IMR-90 (cell line): ENCODE data around the gene CMPK2. TPM values are rescaled to one million over a fixed set of nuclear protein-coding genes. Genes with fewer than 3 reads are reported as not detected.

Source experiments
- ATAC-seq: fragments of 200-7000 bp; cut with Tn5 transposase; 2 replicates; pipeline ENCODE4 v1.9.1; 2020; ENCODE audit warnings: low read depth, mild to moderate bottlenecking, moderate library complexity
- BruUV-seq: library from RNA; stranded (reverse); fragments of 400-500 nt; replicated peaks from 2 replicates; lab custom pipeline; 2021; lab: Mats Ljungman, UMichigan
- CTCF ChIA-PET: fragments of 300-600 bp; formaldehyde crosslinking; extraction: SDS; loops from one replicate; lab custom pipeline; 2021; ENCODE audit warnings: antibody characterized with exemption; lab: Yijun Ruan, JAX
- POLR2A ChIA-PET: fragments of 300-600 bp; sonication (Branson Sonifier 250); formaldehyde crosslinking; loops from one replicate; lab custom pipeline; 2022; ENCODE audit warnings: antibody characterized with exemption; ENCODE audit not compliant: unreplicated experiment; lab: Charles Lee
- DNase-seq: peaks from one replicate; pipeline ENCODE4 v3.0.0; 2013
- H2AFZ ChIP-seq: replicated peaks from 2 replicates; pipeline ENCODE3; 2013; ENCODE audit warnings: low read length, mild to moderate bottlenecking; ENCODE audit not compliant: poor library complexity
- H2AK5ac ChIP-seq: 2 replicates; pipeline ENCODE4 v1.6.1; 2013; ENCODE audit warnings: low read depth, low read length, inconsistent platforms
- H2AK9ac ChIP-seq: replicated peaks from 2 replicates; pipeline ENCODE3; 2013; ENCODE audit warnings: mild to moderate bottlenecking, low read depth, low read length, moderate library complexity; ENCODE audit not compliant: poor library complexity
- H2BK120ac ChIP-seq: 2 replicates; pipeline ENCODE4 v1.6.1; 2013; ENCODE audit warnings: low read depth, low read length, inconsistent platforms
- H2BK15ac ChIP-seq: 3 replicates; pipeline ENCODE4 v1.6.1; 2013; ENCODE audit warnings: low read depth, low read length, inconsistent platforms
- H2BK20ac ChIP-seq: 2 replicates; pipeline ENCODE4 v1.6.1; 2013; ENCODE audit warnings: low read depth, mild to moderate bottlenecking, inconsistent platforms, low read length, moderate library complexity
- H2BK5ac ChIP-seq: 2 replicates; pipeline ENCODE4 v1.6.1; 2013; ENCODE audit warnings: mild to moderate bottlenecking, low read depth, low read length, inconsistent platforms; ENCODE audit not compliant: poor library complexity, severe bottlenecking
- H3K14ac ChIP-seq: replicated peaks from 2 replicates; pipeline ENCODE4 v1.6.1; 2013; ENCODE audit warnings: low read depth, low read length, inconsistent platforms
- H3K18ac ChIP-seq: 2 replicates; pipeline ENCODE4 v1.6.1; 2013; ENCODE audit warnings: low read depth, low read length, control low read depth
- H3K23ac ChIP-seq: 2 replicates; pipeline ENCODE4 v1.6.1; 2013; ENCODE audit warnings: low read depth, low read length, inconsistent platforms
- H3K27ac ChIP-seq: 2 replicates; pipeline ENCODE4 v1.5.1; 2013; ENCODE audit warnings: mild to moderate bottlenecking, control low read depth, low read length; ENCODE audit not compliant: insufficient read depth
- H3K27me3 ChIP-seq: 2 replicates; pipeline ENCODE4 v1.6.1; 2013; ENCODE audit warnings: low read length; ENCODE audit not compliant: control insufficient read depth, insufficient read depth
- H3K36me3 ChIP-seq: 2 replicates; pipeline ENCODE4 v1.6.1; 2013; ENCODE audit warnings: low read length, mixed read lengths; ENCODE audit not compliant: control insufficient read depth, insufficient read depth
- H3K4ac ChIP-seq: 2 replicates; pipeline ENCODE4 v1.6.1; 2013; ENCODE audit warnings: low read depth, low read length, inconsistent platforms
- H3K4me1 ChIP-seq: 2 replicates; pipeline ENCODE4 v1.6.1; 2013; ENCODE audit warnings: low read length, mixed read lengths; ENCODE audit not compliant: control insufficient read depth, insufficient read depth
- H3K4me2 ChIP-seq: 2 replicates; pipeline ENCODE4 v1.6.1; 2013; ENCODE audit warnings: low read depth, mild to moderate bottlenecking, control low read depth, low read length, moderate library complexity
- H3K4me3 ChIP-seq: 2 replicates; pipeline ENCODE4 v1.5.1; 2013; ENCODE audit warnings: low read depth, mild to moderate bottlenecking, control low read depth, low read length, moderate library complexity; ENCODE audit not compliant: insufficient read depth
- H3K56ac ChIP-seq: 2 replicates; pipeline ENCODE4 v1.6.1; 2013; ENCODE audit warnings: low read length, inconsistent platforms; ENCODE audit not compliant: insufficient read depth; ENCODE audit errors: extremely low read depth
- H3K79me1 ChIP-seq, 2 experiments: 2 replicates each; pipeline ENCODE4 v1.6.1; 2013; ENCODE audit warnings: low read length in 2 of 2, inconsistent platforms in 1 of 2, low read depth in 1 of 2
- H3K9ac ChIP-seq: 2 replicates; pipeline ENCODE4 v1.6.1; 2013; ENCODE audit warnings: low read depth, low read length, control low read depth
- H3K9me1 ChIP-seq: 2 replicates; pipeline ENCODE4 v1.6.1; 2013; ENCODE audit warnings: low read length, inconsistent platforms; ENCODE audit not compliant: insufficient read depth
- H3K9me3 ChIP-seq: 2 replicates; pipeline ENCODE4 v1.6.1; 2013; ENCODE audit warnings: low read length; ENCODE audit not compliant: control insufficient read depth, insufficient read depth
- H4K20me1 ChIP-seq: 2 replicates; pipeline ENCODE4 v1.6.1; 2013; ENCODE audit warnings: low read length, inconsistent platforms; ENCODE audit not compliant: insufficient read depth
- H4K5ac ChIP-seq: 2 replicates; pipeline ENCODE4 v1.6.1; 2013; ENCODE audit warnings: mild to moderate bottlenecking, low read depth, low read length, control low read depth
- H4K8ac ChIP-seq, 2 experiments: 2 replicates each; pipeline ENCODE4 v1.6.1; 2013; ENCODE audit warnings: low read depth in 2 of 2, low read length in 2 of 2, control low read depth in 1 of 2, inconsistent platforms in 1 of 2
- H4K91ac ChIP-seq: 2 replicates; pipeline ENCODE4 v1.6.1; 2013; ENCODE audit warnings: low read depth, low read length, inconsistent platforms; ENCODE audit not compliant: insufficient read depth
- CEBPB ChIP-seq: IDR thresholded peaks from 2 replicates; pipeline ENCODE4 v1.6.1; 2012; ENCODE audit warnings: low read depth, low read length, improper control_type of control experiment
- CHD1 ChIP-seq: IDR thresholded peaks from 2 replicates; pipeline ENCODE4 v1.6.1; 2012; ENCODE audit warnings: low read depth, low read length, improper control_type of control experiment
- FOS ChIP-seq: fragments of 150-350 bp; IDR thresholded peaks from 2 replicates; pipeline ENCODE4 v1.6.1; 2016; ENCODE audit warnings: low read depth, low read length
- MAFK ChIP-seq: IDR thresholded peaks from 2 replicates; pipeline ENCODE4 v1.6.1; 2012; ENCODE audit warnings: low read depth, low read length, improper control_type of control experiment
- MAZ ChIP-seq: IDR thresholded peaks from 2 replicates; pipeline ENCODE4 v1.6.1; 2012; ENCODE audit warnings: low read depth, mild to moderate bottlenecking, low read length, improper control_type of control experiment, moderate library complexity, borderline replicate concordance
- MXI1 ChIP-seq: IDR thresholded peaks from 2 replicates; pipeline ENCODE4 v1.6.1; 2012; ENCODE audit warnings: low read depth, mild to moderate bottlenecking, low read length, moderate library complexity, borderline replicate concordance
- NFE2L2 ChIP-seq: fragments of 150-350 bp; IDR thresholded peaks from 2 replicates; pipeline ENCODE4 v1.6.1; 2016; ENCODE audit warnings: low read depth, mild to moderate bottlenecking, low read length
- POLR2A ChIP-seq: IDR thresholded peaks from 2 replicates; pipeline ENCODE4 v1.6.1; 2012; ENCODE audit warnings: mild to moderate bottlenecking, low read depth, low read length
- RAD21 ChIP-seq: IDR thresholded peaks from 2 replicates; pipeline ENCODE4 v1.6.1; 2012; ENCODE audit warnings: low read length, improper control_type of control experiment
- RCOR1 ChIP-seq: IDR thresholded peaks from 2 replicates; pipeline ENCODE4 v1.6.1; 2012; ENCODE audit warnings: mild to moderate bottlenecking, low read length, improper control_type of control experiment; ENCODE audit not compliant: insufficient replicate concordance
- RFX5 ChIP-seq: IDR thresholded peaks from 2 replicates; pipeline ENCODE4 v1.8.0; 2012; ENCODE audit warnings: low read depth, mild to moderate bottlenecking, low read length, moderate library complexity
- SMC3 ChIP-seq: fragments of 150-350 bp; IDR thresholded peaks from 2 replicates; pipeline ENCODE4 v1.6.1; 2016; ENCODE audit warnings: low read depth, mild to moderate bottlenecking, antibody characterized with exemption, low read length, moderate library complexity
- WGBS, 2 experiments: methylation state at CpG; one replicate each; pipeline versions ENCODE4 v1.1.5 to v1.1.7; 2013; ENCODE audit warnings: missing lambda C conversion rate in 2 of 2; ENCODE audit not compliant: insufficient read length in 1 of 2; ENCODE audit errors: extremely low coverage in 2 of 2; 5-methylcytosine and 5-hydroxymethylcytosine counted together
- dilution Hi-C: fragments of 300-500 bp; cut with HindIII; formaldehyde crosslinking; loops from one replicate; pipeline ENCODE4 v1.14.3; 2018; ENCODE audit warnings: low sequenced_read_pairs; ENCODE audit not compliant: unreplicated experiment
- in situ Hi-C: fragments of 300-500 bp; cut with MboI; formaldehyde crosslinking; loops from 3 replicates; pipeline ENCODE4 v1.14.3; 2019; ENCODE audit warnings: low sequenced_read_pairs, inconsistent platforms, mixed read lengths
- intact Hi-C: fragments of 100-400 bp; cut with micrococcal nuclease; formaldehyde crosslinking; loops from 2 replicates; pipeline ENCODE4 v1.10.0; 2022
- polyA plus RNA-seq, 3 experiments: library from polyadenylated mRNA; depleted of rRNA; stranded (reverse); fragments of >200 nt; gene quantifications; 2 replicates each; pipeline ENCODE4 v1.2.3, GENCODE V29; 2012; ENCODE audit warnings: low replicate concordance in 1 of 3
- total RNA-seq: library from RNA; depleted of rRNA; stranded (reverse); fragments of >200 nt; gene quantifications from 2 replicates; pipeline ENCODE4 v1.2.3, GENCODE V29; 2012
- TF ChIP-seq, protein P1 (sequence below): fragments of 150-350 bp; IDR thresholded peaks from 2 replicates; pipeline ENCODE4 v1.6.1; 2017; ENCODE audit warnings: mild to moderate bottlenecking, antibody characterized with exemption, low read length, low read depth
- TF ChIP-seq, protein P2 (sequence below): conservative IDR thresholded peaks from 2 replicates; pipeline ENCODE4 v1.5.1; 2012; ENCODE audit warnings: mild to moderate bottlenecking, low read depth, low read length, improper control_type of control experiment
- TF ChIP-seq, protein P3 (sequence below): fragments of 150-350 bp; IDR thresholded peaks from 2 replicates; pipeline ENCODE4 v1.6.1; 2016; ENCODE audit warnings: low read depth, mild to moderate bottlenecking, low read length, moderate library complexity, borderline replicate concordance

The CMPK2 gene
- total and polyA plus RNA-seq, 2 of the 4 experiments (the other 2 are of a cell fraction) = 0.03 to 0.18 TPM

DNA sequence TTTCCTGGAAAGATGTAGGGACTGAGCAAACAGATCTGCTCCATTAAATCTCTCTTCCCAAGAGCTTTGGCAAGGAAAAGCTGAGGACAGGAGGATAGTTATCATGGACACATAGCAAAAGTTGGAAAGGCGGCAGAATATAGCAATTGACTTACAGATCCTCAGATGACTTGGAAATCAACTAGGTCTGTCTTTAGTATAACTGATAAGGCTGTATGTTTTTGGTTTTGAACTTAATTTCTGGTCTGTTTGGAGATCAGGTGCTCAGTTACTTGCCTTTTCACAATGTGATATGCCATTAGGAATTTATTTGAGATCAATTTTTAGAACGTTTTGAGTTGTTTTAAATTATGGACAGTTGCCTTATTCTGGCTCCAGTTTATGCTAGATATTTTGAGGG is 19.8 kb upstream of the CMPK2 start:
- Histone ChIP-seq H3K4me2 (no peak overlapping the region), H3K9ac (no peak overlapping the region), H3K18ac (no peak overlapping the region), H4K20me1 (no peaks in the 10 kb centered on the region), H2AK5ac (no peak overlapping the region), H2AFZ (no peak overlapping the region), H3K23ac (no peak overlapping the region), H3K27ac (no peak overlapping the region), H2BK20ac (no peak overlapping the region), H3K4me1 (no peaks in the 10 kb centered on the region), H3K4ac (no peak overlapping the region), H4K91ac (no peak overlapping the region), H3K4me3 (no peak overlapping the region), H3K36me3 (no peaks in the 10 kb centered on the region), H3K56ac (no peak overlapping the region), H3K14ac (no peak overlapping the region), H2BK120ac (no peak overlapping the region), H2AK9ac (no peak overlapping the region), H3K9me3 (no peaks in the 10 kb centered on the region), H3K9me1 (no peaks in the 10 kb centered on the region), H3K27me3 (no peaks in the 10 kb centered on the region), H2BK5ac (no peak overlapping the region), H4K5ac (no peak overlapping the region), H4K8ac (no peak overlapping the region), H2BK15ac (no peak overlapping the region), H3K79me1 (no peaks in the 10 kb centered on the region)
- TF ChIP-seq MAZ (no peak), POLR2A (no peak), RFX5 (no peak), SMC3 (no peak), MXI1 (no peak), MAFK (no peak), NFE2L2 (no peak), CEBPB (no peak), FOS (no peak), RCOR1 (no peak), CHD1 (no peak), RAD21 (no peak)
- TF ChIP-seq, protein P1, sequence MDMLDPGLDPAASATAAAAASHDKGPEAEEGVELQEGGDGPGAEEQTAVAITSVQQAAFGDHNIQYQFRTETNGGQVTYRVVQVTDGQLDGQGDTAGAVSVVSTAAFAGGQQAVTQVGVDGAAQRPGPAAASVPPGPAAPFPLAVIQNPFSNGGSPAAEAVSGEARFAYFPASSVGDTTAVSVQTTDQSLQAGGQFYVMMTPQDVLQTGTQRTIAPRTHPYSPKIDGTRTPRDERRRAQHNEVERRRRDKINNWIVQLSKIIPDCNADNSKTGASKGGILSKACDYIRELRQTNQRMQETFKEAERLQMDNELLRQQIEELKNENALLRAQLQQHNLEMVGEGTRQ = no peak
- TF ChIP-seq, protein P2, sequence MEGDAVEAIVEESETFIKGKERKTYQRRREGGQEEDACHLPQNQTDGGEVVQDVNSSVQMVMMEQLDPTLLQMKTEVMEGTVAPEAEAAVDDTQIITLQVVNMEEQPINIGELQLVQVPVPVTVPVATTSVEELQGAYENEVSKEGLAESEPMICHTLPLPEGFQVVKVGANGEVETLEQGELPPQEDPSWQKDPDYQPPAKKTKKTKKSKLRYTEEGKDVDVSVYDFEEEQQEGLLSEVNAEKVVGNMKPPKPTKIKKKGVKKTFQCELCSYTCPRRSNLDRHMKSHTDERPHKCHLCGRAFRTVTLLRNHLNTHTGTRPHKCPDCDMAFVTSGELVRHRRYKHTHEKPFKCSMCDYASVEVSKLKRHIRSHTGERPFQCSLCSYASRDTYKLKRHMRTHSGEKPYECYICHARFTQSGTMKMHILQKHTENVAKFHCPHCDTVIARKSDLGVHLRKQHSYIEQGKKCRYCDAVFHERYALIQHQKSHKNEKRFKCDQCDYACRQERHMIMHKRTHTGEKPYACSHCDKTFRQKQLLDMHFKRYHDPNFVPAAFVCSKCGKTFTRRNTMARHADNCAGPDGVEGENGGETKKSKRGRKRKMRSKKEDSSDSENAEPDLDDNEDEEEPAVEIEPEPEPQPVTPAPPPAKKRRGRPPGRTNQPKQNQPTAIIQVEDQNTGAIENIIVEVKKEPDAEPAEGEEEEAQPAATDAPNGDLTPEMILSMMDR = no peak
- TF ChIP-seq, protein P3, sequence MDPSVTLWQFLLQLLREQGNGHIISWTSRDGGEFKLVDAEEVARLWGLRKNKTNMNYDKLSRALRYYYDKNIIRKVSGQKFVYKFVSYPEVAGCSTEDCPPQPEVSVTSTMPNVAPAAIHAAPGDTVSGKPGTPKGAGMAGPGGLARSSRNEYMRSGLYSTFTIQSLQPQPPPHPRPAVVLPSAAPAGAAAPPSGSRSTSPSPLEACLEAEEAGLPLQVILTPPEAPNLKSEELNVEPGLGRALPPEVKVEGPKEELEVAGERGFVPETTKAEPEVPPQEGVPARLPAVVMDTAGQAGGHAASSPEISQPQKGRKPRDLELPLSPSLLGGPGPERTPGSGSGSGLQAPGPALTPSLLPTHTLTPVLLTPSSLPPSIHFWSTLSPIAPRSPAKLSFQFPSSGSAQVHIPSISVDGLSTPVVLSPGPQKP = no peak
- DNase-seq = no peak
- no peak for ATAC-seq
- dilution Hi-C loops = no loop called here
- CTCF ChIA-PET = no interaction called here
- in situ Hi-C loops = no loop called here
- no CpG with 5 or more reads among the region's 2 CpGs for WGBS, 2 experiments
- intact Hi-C loops = no loop called here
- BruUV-seq = no TSS peak
- POLR2A ChIA-PET = no interaction called here
